ENCODE results near the gene PARD6A. TPM values are rescaled to one million over a fixed set of nuclear protein-coding genes. Genes with fewer than 3 reads are reported as not detected.

PARD6A gene
- total and polyA plus RNA-seq, 2 donors (not counting 3 experiments of a cell fraction or from before 2014, with no cell fraction given) = 1.3 to 2.9 TPM

DNA sequence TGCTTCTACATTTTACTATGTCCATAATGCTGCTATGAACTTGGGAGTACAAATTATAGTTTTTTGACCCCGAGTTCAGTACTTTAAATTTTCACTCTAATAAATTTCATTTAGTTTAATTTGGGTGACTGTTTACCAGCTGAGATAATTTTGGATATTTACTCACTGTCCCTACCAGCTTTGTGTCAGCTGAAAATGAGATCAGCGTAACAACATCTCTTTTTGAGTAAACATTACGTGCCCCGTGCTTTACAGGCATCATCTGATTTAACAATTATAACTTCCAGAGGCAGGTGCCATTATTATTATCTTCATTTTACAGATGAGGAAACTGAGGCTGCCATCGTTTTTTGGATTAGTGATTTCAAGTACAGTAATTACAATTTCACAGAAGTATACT is 43.4 kb downstream of the PARD6A start:
- no TSS peak for BruUV-seq (replicated peaks)
- no peak for TF ChIP-seq POLR2A (IDR thresholded peaks at IDR 0.05; ENCODE audit: low read depth, low read length)
- TF ChIP-seq, protein P1, sequence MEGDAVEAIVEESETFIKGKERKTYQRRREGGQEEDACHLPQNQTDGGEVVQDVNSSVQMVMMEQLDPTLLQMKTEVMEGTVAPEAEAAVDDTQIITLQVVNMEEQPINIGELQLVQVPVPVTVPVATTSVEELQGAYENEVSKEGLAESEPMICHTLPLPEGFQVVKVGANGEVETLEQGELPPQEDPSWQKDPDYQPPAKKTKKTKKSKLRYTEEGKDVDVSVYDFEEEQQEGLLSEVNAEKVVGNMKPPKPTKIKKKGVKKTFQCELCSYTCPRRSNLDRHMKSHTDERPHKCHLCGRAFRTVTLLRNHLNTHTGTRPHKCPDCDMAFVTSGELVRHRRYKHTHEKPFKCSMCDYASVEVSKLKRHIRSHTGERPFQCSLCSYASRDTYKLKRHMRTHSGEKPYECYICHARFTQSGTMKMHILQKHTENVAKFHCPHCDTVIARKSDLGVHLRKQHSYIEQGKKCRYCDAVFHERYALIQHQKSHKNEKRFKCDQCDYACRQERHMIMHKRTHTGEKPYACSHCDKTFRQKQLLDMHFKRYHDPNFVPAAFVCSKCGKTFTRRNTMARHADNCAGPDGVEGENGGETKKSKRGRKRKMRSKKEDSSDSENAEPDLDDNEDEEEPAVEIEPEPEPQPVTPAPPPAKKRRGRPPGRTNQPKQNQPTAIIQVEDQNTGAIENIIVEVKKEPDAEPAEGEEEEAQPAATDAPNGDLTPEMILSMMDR (IDR thresholded peaks at IDR 0.05; ENCODE audit: extremely low read depth in 1 of 2, insufficient read depth in 1 of 2, low read depth in 1 of 2, low read length in 2 of 2) = no peak
- no peak for TF ChIP-seq FOS (IDR thresholded peaks at IDR 0.05; ENCODE audit: borderline replicate concordance, insufficient read depth, low read length)
- no peak for TF ChIP-seq POLR2AphosphoS5 (IDR thresholded peaks at IDR 0.05; ENCODE audit: insufficient read depth, low read depth, low read length)
- TF ChIP-seq, protein P2, sequence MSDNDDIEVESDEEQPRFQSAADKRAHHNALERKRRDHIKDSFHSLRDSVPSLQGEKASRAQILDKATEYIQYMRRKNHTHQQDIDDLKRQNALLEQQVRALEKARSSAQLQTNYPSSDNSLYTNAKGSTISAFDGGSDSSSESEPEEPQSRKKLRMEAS (IDR thresholded peaks at IDR 0.05; ENCODE audit: insufficient read depth, insufficient read length) = no peak
- TF ChIP-seq JUN (IDR thresholded peaks at IDR 0.05; ENCODE audit: borderline replicate concordance, insufficient read depth, insufficient read length, low read depth) = no peak
- no peak for TF ChIP-seq MYC (IDR thresholded peaks at IDR 0.05; ENCODE audit: low read depth, low read length)
- TF ChIP-seq EZH2 (IDR thresholded peaks at IDR 0.05; ENCODE audit: borderline replicate concordance, low read depth, low read length, severe bottlenecking) = no peak
- no peak for TF ChIP-seq GATA2 (IDR thresholded peaks at IDR 0.05; ENCODE audit: insufficient read depth, insufficient read length, low read depth, low read length)
- dilution Hi-C loops (cut with MboI; ENCODE audit: extremely low pct_ligation_motif_present, low sequenced_read_pairs) (no loop called here), intact Hi-C loops (cut with micrococcal nuclease) (no loop called here)
- Histone ChIP-seq H2AFZ (ENCODE audit: low read depth, low read length) (no peak overlapping the region), H4K20me1 (replicated peaks; ENCODE audit: control insufficient read depth, extremely low read depth, insufficient read depth, low read length) (peaks cover 7% of the 10 kb centered on the region), H3K36me3 (ENCODE audit: control insufficient read depth in 2 of 2, extremely low read depth in 1 of 2, insufficient read depth in 2 of 2, low read length in 2 of 2) (no peaks in the 10 kb centered on the region), H3K9me3 (replicated peaks; ENCODE audit: control insufficient read depth, insufficient read depth, low read length) (no peaks in the 10 kb centered on the region), H3K27ac (ENCODE audit: insufficient read depth, low read depth, low read length) (no peak overlapping the region), H3K4me1 (ENCODE audit: control insufficient read depth, extremely low read depth, insufficient read depth, low read length) (no peaks in the 10 kb centered on the region), H3K4me2 (ENCODE audit: insufficient read depth, low read length) (no peak overlapping the region), H3K9ac (replicated peaks; ENCODE audit: extremely low read depth, insufficient read depth, low read length) (no peak overlapping the region), H3K27me3 (ENCODE audit: control insufficient read depth in 2 of 2, insufficient read depth in 2 of 2, low read length in 2 of 2) (no peaks in the 10 kb centered on the region), H3K9me1 (replicated peaks; ENCODE audit: control insufficient read depth, extremely low read depth, insufficient read depth, low read length) (no peaks in the 10 kb centered on the region), H3K4me3 (replicated peaks in 1 of 3; ENCODE audit: insufficient read depth in 1 of 3, low read depth in 1 of 3, low read length in 3 of 3) (no peak overlapping the region), H3K79me2 (ENCODE audit: control insufficient read depth, insufficient read depth, low read length) (peaks cover 76% of the 10 kb centered on the region)
- ChIA-PET POLR2A (no interaction called here), CTCF (interaction anchor here (1.0 to 1.7 kb wide), 2 partner anchors 14 to 183 kb away, joined by 3 read pairs; no protein-coding TSS in a partner anchor)
- no peak for DNase-seq (ENCODE audit: low read depth, low spot score)
- no peak for FAIRE-seq
